NCI-H187 (cell line): Measurements from ENCODE around the gene PRR23C.
"Not testable (repeated sequence)": the region's sequence is repeated elsewhere in the genome, so short reads cannot be mapped to it uniquely, and the experiment has no call there.

Experiments
- DNase-seq, 2 experiments: peaks; one replicate each; lab custom pipeline; 2025; lab: John Stamatoyannopoulos, UW

Gene PRR23C

DNA sequence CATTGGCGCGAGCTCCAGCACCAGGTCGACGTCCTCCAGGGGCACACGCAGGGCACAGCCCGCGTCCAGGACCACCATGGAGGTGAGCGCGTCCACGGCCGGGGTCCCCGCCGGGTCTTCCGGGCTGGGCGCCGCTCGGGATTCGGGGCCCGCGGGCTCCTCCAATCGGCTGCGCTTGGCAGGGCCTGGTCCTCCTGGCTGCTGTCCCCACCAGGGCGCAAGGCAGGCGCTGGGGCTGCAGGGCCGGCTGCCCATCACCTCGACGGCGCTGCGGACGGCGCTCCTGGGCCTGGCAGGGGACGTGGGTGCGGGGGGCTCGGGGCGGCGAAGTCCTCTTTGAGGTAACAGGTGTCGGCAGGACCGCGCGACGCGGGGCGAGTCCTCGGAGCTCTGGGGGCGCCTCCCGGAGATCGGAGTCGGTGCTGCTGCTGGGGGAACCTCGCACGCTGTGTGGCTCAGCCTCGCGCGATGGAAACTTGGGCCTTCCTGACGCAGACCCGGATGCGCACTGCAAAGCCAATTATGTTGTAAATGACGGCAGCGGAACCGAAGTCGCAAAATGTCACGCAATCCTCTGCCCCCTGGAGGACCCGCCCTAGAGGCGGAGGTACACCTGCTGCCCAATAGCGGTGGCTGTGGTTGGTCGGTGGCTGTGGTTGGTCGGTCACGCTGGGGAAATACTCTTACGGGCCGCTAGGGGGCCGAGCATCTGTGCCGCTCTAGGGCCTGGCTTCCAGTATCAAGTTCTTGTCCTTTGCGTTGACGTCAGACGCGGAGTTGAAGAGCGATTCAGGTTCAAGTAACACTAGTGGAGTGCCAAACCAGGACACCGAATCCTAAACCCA lies at the start of gene PRR23C:
Gene PRR23C, minus strand, starts transcription at position 527 of the 845 bp plus-strand sequence. Its CDS starts 272 bp downstream, at position 255.
- DNase-seq = no peak

DNA sequence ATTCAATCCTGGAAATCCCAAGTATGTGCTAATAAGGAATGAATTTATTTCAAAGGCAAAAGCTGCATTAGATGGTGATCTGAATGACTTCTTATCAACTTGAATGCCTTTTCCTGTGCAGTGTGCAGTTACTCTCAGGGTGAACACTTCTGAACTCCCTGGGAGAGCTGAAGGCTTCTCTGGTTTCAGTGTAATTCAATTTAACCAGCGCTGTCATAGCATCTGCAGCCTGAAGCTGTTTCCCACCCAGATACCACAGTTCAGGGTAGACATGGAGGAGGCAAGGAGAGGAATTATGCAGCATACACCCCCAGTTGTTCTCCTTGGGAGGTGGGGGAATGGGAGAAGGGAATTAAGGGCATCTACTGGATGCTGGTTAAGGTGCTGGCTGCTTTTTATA lies 49.1 kb upstream of the PRR23C start:
- DNase-seq = no peak

DNA sequence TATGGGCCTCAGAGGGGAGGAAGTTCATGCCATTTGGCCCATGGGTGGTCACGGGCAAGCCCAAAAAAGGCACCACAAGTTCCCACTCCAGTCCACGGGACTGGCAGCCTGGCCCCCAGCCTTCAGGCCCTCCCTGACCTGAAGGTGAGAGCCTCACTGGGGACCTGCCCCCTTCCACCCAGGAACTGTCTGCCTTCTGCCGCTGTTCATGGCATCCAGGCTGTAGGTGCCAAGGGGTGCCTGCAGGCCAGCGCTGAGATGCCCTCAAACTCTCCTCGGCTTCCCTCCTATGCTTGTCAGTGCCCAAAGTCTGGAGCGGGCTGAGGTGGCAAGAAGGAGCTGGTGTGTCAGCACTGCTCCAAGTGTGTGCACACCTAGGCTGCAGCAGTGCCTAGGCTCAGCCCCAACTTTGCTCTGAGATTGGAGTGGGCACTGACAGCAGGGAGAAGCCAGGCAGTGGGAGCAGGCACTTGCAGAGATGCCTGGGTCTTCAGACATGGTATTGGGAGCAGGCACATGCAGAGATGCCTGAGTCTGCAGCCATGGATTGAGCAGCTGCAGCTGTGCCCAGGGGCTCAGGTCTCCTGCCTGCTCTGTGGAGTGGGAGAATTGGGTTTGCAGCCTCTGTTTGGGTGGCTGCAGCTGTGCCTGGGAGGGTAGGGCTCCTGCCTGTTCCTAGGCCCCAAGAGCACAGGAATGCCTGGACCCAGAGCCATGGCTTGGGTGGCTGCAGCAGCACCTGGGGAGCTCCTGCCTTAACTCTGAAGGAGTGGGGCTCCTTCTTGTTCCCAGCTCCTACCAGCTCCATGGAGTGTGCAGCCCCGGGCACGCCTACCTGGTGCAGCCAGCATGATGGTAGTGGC lies 44.0 kb upstream of the PRR23C start:
- no peak for DNase-seq

DNA sequence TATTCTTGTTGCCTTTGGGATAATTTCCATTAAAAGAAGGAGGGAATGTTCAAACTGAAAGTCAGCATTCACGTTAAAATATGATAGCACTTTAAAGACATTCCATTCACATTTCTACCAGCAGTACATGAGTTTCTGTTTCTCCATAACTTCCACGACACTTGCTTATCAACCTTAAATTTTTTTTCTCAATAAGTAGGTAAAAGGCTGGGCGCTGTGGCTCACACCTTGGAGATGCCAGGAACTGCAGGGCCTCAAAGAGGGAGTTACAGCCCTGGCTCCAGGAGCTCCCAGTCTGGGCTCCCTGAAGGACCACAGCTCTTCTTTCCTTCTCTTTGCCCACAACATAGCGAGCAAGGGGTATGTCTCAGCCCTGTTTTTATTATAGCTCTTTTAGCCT lies 42.9 kb upstream of the PRR23C start:
- no peak for DNase-seq

DNA sequence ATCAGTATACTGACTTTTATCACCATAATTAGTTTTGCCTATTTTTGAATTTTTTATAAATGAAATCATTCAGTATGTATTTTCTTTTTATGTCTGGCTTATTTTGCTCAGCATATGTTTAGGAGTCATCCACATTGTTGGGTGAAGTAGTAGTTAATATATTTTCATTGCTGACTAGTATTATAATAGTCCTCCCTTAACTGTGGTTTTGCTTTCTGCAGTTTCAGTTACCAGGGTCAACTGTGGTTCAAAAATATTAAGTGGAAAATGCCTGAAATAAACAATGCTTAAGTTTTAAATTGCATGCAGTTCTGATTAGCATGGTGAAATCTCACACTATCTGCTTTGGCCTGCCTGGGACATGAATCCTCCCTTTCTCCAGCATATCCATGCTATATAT lies 39.5 kb upstream of the PRR23C start:
- no peak for DNase-seq

DNA sequence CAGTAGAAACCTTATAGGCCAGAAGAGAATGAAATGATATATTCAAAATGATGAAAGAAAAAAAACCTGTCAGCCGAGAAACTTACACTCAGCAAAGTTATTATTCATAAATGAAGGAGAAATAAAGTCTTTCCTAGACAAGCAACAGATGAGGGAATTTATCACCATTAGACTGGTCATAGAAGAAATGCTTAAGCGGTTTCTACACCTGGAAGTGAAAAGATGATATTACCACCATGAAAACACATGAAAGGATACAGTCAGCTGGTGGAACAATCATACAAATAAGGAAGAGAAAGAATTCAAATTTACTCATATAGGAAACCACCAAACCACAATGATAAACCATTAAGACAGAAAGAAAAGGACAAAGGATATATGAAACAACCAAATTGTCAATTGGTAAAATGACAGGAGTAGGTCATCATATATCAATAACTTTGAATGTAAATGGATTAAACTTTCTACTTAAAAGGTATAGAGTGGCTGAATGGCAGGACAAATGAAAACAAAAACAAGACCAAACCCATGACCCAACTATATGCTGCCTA lies 29.9 kb upstream of the PRR23C start:
- no peak for DNase-seq

DNA sequence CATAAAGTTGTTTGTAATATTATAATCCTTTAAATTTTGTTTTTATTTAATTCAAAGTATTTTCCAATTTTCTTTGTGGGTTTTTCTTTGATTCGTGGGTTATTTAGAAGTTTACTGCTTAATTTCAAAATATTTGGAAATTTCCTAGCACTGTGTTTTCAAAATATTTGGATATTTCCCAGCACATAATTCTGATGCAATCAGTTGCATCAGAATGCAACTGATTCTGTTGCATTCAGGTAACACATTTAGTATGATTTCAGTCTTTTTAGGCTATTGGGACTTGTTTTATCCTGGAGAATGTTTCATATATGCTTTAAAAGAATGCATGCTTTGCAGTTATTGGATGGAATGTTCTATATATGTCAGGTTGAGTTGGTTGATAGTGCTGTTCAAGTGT lies 18.2 kb upstream of the PRR23C start:
- DNase-seq = no peak

DNA sequence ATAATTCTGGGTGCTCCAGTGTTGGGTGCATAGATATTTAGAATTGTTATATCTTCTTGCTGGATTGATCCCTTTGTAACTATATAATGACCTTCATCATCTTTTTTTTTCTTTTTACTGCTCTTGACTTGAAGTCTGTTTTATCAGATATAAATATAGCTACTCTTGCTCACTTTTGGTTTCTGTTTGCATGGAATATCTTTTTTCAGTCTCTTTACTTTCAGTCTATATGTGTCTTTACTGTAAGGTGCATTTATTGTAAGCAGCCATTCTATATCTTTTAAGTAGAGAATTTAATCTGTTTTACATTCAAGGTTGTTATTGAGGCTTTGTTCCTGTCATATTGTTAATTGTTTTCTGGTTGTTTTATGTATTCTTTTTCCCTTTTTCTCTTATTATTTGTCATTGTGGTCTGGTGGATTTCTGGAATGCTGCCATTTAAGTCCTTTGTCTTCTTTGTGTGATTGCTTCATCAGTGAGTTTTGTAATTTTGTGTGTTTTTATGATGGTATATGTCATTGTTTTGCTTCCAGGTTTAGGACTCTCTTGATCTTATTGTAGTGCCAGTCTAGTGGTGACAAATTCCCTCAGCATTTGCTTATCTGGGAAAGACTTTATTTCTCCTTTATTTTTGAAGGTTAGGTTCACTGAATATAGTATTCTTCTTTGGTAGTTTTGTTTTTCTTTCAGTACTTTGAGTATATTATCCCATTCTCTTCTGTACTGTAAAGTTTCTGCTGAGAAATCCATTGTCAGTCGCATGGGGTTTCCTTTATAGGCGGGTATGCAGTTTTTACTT lies 8.3 kb upstream of the PRR23C start:
- DNase-seq = no peak

DNA sequence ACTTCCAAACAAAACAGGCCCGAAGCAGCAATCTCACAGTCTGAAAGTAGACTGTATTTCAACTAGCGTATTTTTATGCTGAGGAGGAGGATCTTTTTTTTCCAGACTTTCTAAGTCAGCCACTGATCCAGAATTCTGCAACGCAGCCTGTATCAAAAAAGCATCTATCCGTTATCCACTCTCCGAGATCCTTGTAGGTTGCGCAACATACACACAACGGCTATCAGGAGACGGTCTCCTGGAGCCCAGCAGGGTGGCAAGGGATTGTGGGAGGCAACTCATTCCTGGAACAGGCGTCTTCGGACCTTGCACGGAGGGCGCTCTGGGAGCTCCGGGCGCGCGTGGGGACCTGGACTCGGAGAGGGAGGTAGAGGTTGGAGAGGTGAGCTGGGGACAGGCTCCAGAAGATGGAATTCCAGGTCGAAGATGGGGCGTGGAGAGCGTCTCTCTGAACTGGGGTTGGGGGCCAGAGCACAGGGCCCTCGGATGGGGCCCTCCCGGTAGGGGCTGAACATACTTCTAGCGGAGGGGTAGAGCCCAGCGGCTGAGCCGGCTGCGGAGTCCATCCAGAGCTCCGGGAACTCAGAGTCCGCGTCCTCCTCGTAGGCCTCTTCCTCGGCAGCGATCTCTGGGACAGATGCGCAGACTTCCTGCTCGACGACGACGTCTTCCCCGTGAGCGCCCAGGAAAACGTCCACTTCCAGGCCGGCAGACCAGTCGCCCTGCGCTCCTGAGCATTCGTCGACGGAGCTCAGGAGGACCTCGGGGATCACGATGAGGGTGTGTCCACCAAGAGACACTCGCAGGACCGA lies 932 bp downstream of the PRR23C start:
- DNase-seq = no peak

DNA sequence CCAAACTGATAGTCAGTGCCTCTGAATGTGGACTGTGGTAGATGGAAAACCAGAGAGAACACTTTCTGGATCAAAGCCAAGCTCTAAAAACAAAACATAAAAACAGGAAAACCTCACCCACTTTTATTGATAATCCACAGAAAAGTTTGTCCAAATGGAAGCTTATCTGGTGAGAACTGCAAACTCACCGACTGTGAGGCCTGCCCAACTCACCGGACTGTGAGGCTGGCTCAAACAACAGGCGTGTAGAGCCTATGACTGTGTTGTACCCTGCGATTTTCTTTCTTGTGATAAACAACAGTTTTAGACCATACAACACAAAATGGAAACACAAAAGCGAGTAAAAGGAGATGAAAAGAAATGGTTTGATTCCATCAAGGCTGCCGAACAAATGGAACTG lies 7.2 kb downstream of the PRR23C start:
- DNase-seq = no peak

DNA sequence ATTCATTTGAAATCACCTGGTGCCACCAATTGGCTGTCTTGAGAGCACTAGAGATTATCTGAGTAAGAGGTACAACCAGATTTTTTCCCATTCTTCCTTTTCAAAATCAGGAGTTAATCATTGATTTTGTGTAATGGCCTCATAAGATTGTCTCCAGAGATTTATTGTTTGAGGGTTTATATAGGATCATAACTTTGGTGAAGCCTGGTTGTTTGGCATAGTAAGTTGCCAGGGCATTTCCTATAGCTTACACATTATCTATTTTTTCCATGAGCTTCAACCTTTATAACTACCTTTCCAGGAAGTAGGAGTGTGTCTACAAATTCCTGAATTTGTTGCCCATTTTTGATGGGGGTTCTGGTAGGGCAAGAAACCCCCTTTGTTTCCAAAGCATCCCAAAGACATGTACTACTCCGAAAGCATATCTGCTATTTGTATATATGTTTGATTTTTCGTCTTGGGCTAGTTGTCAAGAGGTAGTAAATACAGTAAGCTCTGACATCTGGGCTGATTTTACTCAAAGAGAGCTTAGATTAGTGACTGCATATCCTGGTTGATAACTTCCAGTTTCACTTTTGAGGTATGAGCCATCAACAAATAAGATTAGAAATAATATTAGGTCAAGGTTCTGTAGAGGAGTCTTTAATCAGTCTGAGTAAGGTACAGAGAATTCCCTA lies 12.2 kb downstream of the PRR23C start:
- DNase-seq = no peak

DNA sequence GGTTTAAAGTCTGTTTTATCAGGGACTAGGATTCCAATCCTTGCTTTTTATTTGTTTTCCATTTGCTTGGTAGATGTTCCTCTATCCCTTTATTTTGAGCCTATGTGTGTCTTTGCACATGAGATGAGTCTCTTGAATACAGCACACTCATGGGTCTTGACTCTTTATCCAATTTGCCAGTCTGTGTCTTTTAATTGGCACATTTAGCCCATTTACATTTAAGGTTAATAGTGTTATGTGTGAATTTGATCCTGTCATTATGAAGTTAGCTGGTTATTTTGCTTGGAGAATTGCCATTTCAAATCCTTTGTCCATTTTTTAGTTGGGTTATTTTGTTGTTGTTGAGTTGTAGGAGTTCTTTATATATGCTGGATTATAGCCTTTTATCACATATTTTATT lies 14.1 kb downstream of the PRR23C start:
- DNase-seq = not testable (repeated sequence)

DNA sequence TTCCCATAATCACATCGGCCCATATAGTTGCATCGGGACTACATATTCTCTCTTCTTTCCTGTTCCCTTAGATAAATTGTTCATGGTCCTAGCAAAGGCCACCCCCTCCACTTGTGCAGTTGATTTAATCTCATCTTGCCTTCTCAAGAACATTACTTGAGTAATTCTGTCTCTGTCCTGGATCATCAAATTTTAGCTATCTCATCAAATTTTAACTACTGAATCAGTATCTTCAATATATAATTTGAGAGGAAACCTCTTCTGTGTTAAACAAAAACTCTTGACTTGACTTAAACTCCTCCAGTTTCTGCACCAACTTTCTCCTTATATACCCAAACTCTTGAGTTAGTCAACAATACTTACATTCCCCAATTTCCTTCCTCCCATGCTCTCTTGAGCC lies 19.7 kb downstream of the PRR23C start:
- DNase-seq = no peak

DNA sequence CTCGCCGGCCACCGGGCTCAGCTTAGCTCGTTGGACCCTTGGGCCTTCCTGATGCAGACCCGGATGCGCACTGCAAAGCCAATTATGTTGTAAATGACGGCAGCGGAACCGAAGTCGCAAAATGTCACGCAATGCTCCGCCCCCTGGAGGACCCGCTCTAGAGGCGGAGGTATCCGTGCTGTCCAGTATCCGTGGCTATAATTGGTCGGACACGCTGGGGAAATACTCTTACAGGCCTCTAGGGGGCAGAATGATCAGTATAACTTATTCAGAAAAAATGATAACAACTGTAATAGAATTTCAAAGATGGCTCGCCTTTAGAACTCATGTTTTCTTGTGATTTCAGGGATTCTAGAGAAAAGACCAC lies 23.8 kb downstream of the PRR23C start, which contains the start of gene PRR23B:
Gene PRR23B, minus strand, starts transcription at position 59 of the 367 bp plus-strand sequence. CDS start 265 bp downstream, outside the sequence.
- DNase-seq = no peak

DNA sequence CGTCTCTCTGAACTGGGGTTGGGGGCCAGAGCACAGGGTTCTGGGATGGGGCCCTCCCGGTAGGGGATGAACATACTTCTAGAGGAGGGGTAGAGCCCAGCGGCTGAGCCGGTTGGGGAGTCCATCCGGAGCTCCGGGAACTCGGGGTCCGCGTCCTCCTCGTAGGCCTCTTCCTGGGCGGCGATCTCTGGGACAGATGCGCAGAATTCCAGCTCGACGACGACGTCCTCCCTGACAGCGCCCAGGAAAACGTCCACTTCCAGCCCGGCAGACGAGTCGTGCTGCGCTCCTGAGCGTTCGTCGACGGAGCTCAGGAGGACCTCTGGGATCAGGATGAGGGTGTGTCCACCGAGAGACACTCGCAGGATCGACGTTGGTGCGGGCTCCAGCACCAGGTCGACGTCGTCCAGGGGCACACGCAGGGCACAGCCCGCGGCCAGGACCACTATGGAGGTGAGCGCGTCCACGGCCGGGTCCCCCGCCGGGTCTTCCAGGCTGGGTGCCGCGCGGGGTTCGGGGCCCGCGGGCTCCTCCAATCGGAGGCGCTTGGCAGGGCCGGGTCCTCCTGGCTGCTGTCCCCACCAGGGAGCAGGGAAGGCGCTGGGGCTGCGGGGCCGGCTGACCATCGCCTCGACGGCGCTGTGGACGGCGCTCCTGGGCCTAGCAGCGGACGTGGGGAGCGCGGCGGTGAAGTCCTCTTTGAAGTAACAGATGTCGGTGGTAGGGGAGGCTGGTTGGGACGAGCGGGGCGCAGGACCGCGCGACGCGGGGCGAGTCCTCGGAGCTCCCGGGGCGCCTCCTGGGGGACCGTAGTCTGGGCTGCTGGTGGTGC lies 24.4 kb downstream of the PRR23C start:
- DNase-seq = no peak

DNA sequence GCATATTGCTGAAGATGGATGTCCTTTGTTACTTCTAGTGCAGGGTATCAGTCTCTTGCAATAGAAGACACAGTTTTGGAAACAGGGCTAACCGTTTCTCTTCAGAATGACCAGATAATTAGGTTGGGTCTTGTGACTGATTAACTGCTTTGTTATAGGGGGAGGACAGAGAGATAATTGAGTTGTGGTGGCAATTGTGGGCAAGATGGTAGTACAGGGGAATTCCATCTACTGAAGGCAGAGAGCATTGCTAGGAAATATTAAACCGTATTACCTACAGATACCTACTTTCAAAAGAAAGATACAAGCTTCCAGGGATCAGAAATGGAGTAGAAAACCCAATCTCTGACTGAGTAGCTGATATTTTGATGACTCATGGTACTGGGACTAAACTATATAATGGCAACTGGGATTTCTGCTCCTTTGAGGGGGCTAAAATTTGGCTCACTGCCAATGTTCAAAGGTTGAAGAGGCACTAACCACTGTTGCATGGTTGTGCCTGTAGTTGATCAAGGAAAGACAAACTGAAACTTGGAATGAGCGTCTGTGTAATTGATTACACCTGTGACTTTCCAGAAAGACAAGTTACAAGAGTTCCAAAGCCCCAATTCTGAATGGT lies 28.2 kb downstream of the PRR23C start:
- no peak for DNase-seq

DNA sequence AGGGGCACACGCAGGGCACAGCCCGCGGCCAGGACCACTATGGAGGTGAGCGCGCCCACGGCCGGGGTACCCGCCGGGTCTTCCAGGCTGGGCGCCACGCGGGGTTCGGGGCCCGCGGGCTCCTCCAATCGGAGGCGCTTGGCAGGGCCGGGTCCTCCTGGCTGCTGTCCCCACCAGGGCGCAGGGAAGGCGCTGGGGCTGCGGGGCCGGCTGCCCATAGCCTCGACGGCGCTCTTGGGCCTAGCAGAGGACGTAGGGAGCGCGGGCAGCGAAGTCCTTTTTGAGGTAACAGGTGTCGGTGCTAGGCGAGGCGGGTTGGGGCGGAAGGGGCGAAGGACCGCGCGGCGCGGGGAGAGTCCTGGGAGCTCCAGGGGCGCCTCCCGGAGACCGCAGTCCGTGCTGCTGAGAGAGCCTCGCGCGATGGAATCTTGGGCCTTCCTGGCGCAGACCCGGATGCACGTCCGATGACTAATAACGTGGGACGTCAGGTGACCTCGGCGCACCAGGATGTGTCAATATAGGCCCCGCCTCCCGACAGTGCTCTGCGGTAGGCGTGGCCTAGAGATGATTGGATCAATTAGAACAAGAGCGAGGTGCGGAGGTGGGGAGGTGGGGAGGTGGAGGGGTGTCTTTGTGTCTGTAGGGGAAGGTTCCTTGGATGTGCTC lies 38.5 kb downstream of the PRR23C start, which contains the start of gene PRR23A:
Gene PRR23A, minus strand, starts transcription at position 218 of the 666 bp plus-strand sequence. Its CDS starts 0 bp downstream, at position 218.
- DNase-seq = no peak

DNA sequence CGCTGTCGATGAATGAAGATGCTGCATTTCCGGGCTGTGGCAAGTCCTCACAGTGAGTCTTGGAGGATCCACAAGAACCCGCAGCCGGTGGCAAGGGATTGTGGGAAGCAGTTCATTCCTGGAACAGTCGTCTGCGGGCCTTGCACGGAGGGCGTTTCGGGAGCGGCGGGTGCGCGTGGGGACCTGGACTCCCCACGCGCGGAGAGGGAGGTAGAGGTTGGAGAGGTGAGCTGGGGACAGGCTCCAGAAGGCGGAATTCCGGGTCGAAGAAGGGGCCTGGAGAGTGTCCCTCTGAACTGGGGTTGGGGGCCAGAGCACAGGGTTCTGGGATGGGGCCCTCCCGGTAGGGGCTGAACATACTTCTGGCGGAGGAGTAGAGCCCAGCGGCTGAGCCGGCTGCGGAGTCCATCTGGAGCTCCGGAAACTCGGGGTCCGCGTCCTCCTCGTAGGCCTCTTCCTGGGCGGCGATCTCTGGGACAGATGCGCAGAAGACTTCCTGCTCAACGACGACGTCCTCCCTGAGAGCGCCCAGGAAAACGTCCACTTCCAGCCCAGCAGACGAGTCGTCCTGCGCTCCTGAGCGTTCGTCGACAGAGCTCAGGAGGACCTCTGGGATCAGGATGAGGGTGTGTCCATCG lies 39.2 kb downstream of the PRR23C start:
- no peak for DNase-seq
